ENCODE data around the gene S1PR1. TPM values are rescaled to one million over a fixed set of nuclear protein-coding genes. Genes with fewer than 3 reads are reported as not detected.
A peak's percentile ranks its signal among the peaks of the same experiment; 100 is the strongest.

The S1PR1 gene
- total RNA-seq, 1 donor from 2014 or later: 79.1 TPM

GRCh38 chr1:101260556-101261350 lies 23.9 kb downstream of the S1PR1 start:
- peak overlapping the region; percentile 90 for H3K27ac Mint-ChIP-seq (ENCODE audit: unreplicated experiment)

GRCh38 chr1:101261623-101262022 lies 24.8 kb downstream of the S1PR1 start:
- Mint-ChIP-seq H3K36me3 (ENCODE audit: low read depth, unreplicated experiment) (no peaks in the 10 kb centered on the region), H3K27me3 (ENCODE audit: unreplicated experiment) (peaks cover 2% of the 10 kb centered on the region), H3K4me3 (ENCODE audit: unreplicated experiment) (no peak overlapping the region), H3K9me3 (ENCODE audit: unreplicated experiment) (no peaks in the 10 kb centered on the region), H3K27ac (ENCODE audit: unreplicated experiment) (peak overlapping the region; percentile 84), H3K4me1 (ENCODE audit: unreplicated experiment) (peaks cover 50% of the 10 kb centered on the region)
- TF ChIP-seq CTCF (IDR thresholded peaks at IDR 0.05; ENCODE audit: unreplicated experiment): no peak
- no peak for DNase-seq (ENCODE audit: low spot score)

More at GRCh38 chr1:101260556-101261350, 23.9 kb downstream of the S1PR1 start:
- H3K9me3 Mint-ChIP-seq (ENCODE audit: unreplicated experiment): no peaks in the 10 kb centered on the region
- no peaks in the 10 kb centered on the region for H3K36me3 Mint-ChIP-seq (ENCODE audit: low read depth, unreplicated experiment)
- no peak for DNase-seq (ENCODE audit: low spot score)
- no peak for TF ChIP-seq CTCF (IDR thresholded peaks at IDR 0.05; ENCODE audit: unreplicated experiment)
- H3K4me3 Mint-ChIP-seq (ENCODE audit: unreplicated experiment): no peak overlapping the region
- H3K27me3 Mint-ChIP-seq (ENCODE audit: unreplicated experiment): peaks cover 2% of the 10 kb centered on the region
- peaks cover 50% of the 10 kb centered on the region for H3K4me1 Mint-ChIP-seq (ENCODE audit: unreplicated experiment)

- no peak for TF ChIP-seq CTCF (IDR thresholded peaks at IDR 0.05; ENCODE audit: unreplicated experiment)
- H3K9me3 Mint-ChIP-seq (ENCODE audit: unreplicated experiment): no peaks in the 10 kb centered on the region
- DNase-seq (ENCODE audit: low spot score): no peak
- peak overlapping the region; percentile 96 for H3K27ac Mint-ChIP-seq (ENCODE audit: unreplicated experiment)
- peaks cover 50% of the 10 kb centered on the region for H3K4me1 Mint-ChIP-seq (ENCODE audit: unreplicated experiment)
- H3K4me3 Mint-ChIP-seq (ENCODE audit: unreplicated experiment): no peak overlapping the region
- H3K27me3 Mint-ChIP-seq (ENCODE audit: unreplicated experiment): peaks cover 2% of the 10 kb centered on the region
- H3K36me3 Mint-ChIP-seq (ENCODE audit: low read depth, unreplicated experiment): no peaks in the 10 kb centered on the region
Measured at GRCh38 chr1:101262060-101262459, 25.2 kb downstream of the S1PR1 start.

DNA sequence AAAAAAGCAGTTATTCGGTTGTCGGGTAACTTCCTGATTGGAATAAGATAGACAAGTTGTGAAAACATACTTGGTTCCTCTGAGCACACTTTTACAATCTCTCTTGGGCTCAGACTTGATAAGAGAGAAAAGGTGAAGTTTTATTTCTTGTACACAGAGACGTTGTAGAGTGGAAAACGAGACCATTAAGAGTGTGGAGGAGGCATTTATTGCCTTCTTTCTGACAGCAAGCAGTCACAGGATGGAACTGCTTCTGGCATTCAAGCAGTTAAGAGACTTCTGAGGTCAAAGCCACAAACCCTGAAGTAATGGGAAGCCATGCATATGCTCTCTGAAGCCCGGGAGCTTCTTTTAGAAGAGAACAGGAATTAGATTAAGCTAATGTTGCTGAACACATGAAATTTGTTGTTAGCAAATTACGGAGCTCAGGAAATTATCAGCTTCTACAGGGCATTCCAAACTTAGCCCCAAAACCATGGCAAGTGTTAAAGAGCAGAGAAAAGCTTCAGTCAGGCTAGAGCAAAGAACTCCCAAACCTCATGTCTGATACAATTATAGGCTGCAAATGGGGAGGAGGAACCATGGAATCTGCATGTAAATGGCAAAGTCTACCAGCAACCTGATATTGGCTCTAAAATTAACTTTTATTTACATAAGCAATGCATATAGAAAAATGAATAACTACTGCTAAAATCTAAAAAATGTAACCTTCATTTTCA lies 26.0 kb downstream of the S1PR1 start:
- Mint-ChIP-seq H3K9me3 (ENCODE audit: unreplicated experiment) (no peaks in the 10 kb centered on the region), H3K4me1 (ENCODE audit: unreplicated experiment) (peaks cover 50% of the 10 kb centered on the region), H3K27me3 (ENCODE audit: unreplicated experiment) (peaks cover 2% of the 10 kb centered on the region), H3K4me3 (ENCODE audit: unreplicated experiment) (no peak overlapping the region), H3K27ac (ENCODE audit: unreplicated experiment) (peak overlapping the region; percentile 96), H3K36me3 (ENCODE audit: low read depth, unreplicated experiment) (no peaks in the 10 kb centered on the region)
- no peak for DNase-seq (ENCODE audit: low spot score)
- no peak for TF ChIP-seq CTCF (IDR thresholded peaks at IDR 0.05; ENCODE audit: unreplicated experiment)

DNA sequence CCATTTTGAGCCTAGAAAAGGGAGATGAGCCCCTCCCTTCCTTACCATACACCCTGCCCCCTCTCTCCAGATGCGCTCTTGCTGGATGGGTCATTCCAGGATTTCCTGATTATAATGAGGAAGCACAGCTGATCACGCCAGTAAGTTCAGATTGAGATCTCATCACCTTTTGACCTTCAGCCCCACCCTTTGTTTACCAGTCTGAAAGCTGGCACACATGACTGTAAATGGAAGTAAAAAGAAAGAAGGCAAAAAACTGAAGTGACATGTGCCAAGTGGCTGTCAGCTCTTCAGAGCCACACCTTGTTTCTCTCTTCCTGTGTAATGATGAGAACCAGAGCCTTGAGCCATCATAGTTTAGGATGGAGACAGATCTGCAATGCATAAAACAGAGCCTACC lies 27.9 kb downstream of the S1PR1 start:
- no peak for TF ChIP-seq CTCF (IDR thresholded peaks at IDR 0.05; ENCODE audit: unreplicated experiment)
- Mint-ChIP-seq H3K4me3 (ENCODE audit: unreplicated experiment) (no peak overlapping the region), H3K4me1 (ENCODE audit: unreplicated experiment) (peaks cover 42% of the 10 kb centered on the region), H3K27ac (ENCODE audit: unreplicated experiment) (peak overlapping the region; percentile 25), H3K36me3 (ENCODE audit: low read depth, unreplicated experiment) (no peaks in the 10 kb centered on the region), H3K27me3 (ENCODE audit: unreplicated experiment) (peaks cover 2% of the 10 kb centered on the region), H3K9me3 (ENCODE audit: unreplicated experiment) (no peaks in the 10 kb centered on the region)
- DNase-seq (ENCODE audit: low spot score): no peak
